Activated CD4-positive, alpha-beta T cell treated with anti-CD3 and anti-CD28 coated beads, Interleukin-2, amount 10 ng/mL, durations not matched to agents 24 days and 14 days (primary cell): ENCODE data around the gene KRTAP10-4. TPM values are rescaled to one million over a fixed set of nuclear protein-coding genes. Genes with fewer than 3 reads are reported as not detected.
"Not testable (repeated sequence)": the region's sequence is repeated elsewhere in the genome, so short reads cannot be mapped to it uniquely, and the experiment has no call there.

Source experiments
- DNase-seq: peaks from one replicate; pipeline ENCODE4 v3.0.0; 2022
- H3K27ac Mint-ChIP-seq: one replicate; pipeline ENCODE4 v1.8.0; 2022; ENCODE audit warnings: mild to moderate bottlenecking, mixed read lengths
- H3K27me3 Mint-ChIP-seq: one replicate; pipeline ENCODE4 v1.8.0; 2022; ENCODE audit warnings: mixed read lengths
- H3K36me3 Mint-ChIP-seq: one replicate; pipeline ENCODE4 v1.8.0; 2022; ENCODE audit warnings: low read depth, mild to moderate bottlenecking, mixed read lengths
- H3K4me1 Mint-ChIP-seq: one replicate; pipeline ENCODE4 v1.8.0; 2021; ENCODE audit warnings: mixed read lengths
- H3K4me3 Mint-ChIP-seq: one replicate; pipeline ENCODE4 v1.8.0; 2022; ENCODE audit warnings: mild to moderate bottlenecking, moderate library complexity, mixed read lengths
- H3K9me3 Mint-ChIP-seq: one replicate; pipeline ENCODE4 v1.8.0; 2021; ENCODE audit warnings: mixed read lengths
- intact Hi-C: fragments of 100-400 bp; cut with micrococcal nuclease; formaldehyde crosslinking; loops from one replicate; pipeline ENCODE4 v1.15.1; 2023
- total RNA-seq: library from RNA; stranded (reverse); gene quantifications from 2 replicates; pipeline ENCODE4 v1.2.3, GENCODE V29; 2022

KRTAP10-4 gene
- total RNA-seq, 1 donor from 2014 or later: not detected

DNA sequence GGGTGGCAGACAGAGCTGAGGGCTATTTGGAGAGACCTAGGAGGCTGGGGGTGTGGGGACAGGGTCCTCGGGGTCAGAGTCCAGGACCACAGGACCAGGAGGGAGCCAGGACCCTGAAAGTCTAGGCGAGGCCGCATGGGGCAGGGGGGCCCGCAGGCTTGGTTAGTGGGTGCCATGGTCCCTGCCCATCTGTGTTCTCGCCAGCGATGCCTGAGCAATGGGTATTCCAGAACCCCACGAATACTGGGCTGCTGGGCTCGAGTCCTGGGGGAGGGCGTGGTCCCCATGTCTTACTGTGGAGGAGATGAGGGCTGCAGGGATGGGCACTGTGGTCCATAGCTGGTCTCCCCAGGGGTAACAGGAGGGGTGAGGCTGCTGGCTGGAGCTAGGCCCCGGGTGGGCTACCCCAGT, 16.8 kb downstream of the KRTAP10-4 start:
- Mint-ChIP-seq H3K36me3 (no peaks in the 10 kb centered on the region), H3K4me3 (no peak overlapping the region), H3K27ac (no peak overlapping the region), H3K27me3 (peaks cover 27% of the 10 kb centered on the region), H3K4me1 (no peaks in the 10 kb centered on the region), H3K9me3 (peaks cover 4% of the 10 kb centered on the region)
- intact Hi-C loops: no loop called here
- no peak for DNase-seq

DNA sequence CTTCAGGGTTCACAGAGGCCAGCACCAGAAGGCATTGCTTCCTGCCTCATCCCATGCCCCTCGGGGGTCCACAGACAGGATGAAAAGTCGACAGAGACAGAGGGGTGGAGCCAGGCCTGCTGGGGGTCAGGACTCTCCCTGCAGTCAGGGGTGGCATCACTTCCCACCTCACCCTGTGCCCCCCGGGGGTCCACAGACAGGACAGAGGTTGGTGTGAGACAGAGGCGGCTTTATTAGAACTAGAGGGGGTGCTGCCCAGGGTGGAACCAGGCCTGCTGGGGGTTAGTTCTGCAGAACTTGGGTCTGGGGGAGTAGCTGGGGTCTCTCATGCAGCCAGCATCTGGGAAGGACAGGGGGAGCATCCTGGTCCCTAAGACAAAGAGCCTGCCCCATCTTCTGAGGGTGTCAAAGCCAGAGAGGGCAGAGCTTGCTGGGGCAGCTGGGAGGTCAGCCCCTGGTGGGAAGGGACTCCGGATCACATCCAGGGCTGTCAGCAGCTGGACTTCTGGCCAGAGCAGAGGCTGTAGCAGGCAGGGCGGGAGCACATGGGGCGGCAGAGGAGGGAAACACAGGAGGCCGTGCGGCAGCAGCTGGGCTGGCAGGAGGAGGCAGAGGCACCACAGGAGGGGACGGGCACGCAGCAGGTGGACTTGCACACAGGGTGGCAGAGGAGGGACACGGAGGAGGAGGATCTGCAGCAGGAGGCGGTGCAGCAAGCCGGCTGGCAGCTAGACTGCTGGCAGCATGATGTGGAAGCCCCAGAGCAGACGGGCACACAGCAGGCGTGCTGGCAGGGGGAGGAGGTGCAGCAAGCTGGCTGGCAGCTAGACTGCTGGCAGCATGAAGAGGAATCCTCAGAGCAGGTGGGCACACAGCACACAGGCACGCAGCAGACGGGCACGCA, 17.6 kb downstream of the KRTAP10-4 start:
- H3K4me3 Mint-ChIP-seq, DNase-seq, H3K27ac Mint-ChIP-seq, H3K36me3 Mint-ChIP-seq, H3K9me3 Mint-ChIP-seq, intact Hi-C loops, H3K4me1 Mint-ChIP-seq: not testable (repeated sequence)
- peaks cover 22% of the 10 kb centered on the region for H3K27me3 Mint-ChIP-seq

DNA sequence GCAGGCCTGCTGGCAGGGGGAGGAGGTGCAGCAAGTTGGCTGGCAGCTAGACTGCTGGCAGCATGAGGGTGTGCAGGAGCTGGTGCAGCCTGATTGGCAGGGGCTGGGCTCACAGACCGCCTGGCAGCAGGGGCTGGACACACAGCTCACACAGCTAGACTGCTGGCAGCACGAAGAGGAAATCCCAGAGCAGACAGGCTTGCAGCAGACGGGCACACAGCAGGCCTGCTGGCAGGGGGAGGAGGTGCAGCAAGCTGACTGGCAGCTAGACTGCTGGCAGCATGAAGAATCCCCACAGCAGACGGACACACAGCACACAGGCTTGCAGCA, 18.2 kb downstream of the KRTAP10-4 start:
- H3K27ac Mint-ChIP-seq, DNase-seq, H3K4me3 Mint-ChIP-seq, H3K9me3 Mint-ChIP-seq, intact Hi-C loops, H3K4me1 Mint-ChIP-seq, H3K36me3 Mint-ChIP-seq: not testable (repeated sequence)
- H3K27me3 Mint-ChIP-seq: peaks cover 19% of the 10 kb centered on the region

DNA sequence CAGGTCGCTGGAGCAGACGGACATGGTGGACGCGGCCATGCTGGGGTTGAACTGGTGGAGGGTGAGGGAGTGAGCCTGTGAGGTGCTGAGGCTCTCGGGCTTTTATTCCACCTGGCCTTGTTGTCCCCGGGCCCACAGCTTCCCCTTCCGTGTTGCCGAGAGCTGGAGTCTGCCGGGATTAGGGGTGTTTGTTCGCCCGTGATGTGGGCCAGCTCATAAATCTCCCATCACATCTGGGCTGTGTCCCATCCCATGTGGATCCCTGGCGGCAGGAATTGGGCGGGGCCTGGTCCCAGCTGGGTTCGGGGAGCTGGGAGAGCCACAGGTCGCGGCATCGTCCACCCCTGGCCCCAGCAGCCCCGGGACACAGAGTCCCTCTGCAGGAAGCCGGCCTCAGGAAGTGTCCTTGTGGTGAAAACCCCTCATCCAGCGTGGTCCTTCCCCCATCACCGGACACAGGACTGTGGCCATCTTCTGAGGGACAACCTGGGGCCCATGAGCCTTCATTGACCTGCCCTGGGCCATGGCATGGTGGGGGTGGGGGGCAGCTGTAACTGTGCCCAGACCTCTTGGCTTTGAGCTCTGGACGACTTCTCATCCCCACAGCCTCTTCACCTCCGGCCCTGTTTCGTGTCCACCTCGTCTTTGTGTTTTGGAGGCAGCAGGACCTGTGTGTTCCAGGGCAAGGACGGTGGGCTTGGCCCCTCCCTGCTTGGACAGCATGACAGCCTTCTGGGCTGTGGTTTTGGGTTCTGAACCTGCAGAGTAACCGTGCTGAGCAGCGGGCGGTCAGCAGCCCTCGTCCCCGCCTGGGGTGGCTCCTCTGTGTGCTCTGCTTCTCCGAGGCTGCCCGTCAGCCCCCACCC, 19.1 kb downstream of the KRTAP10-4 start, which contains the start of gene KRTAP10-6:
Gene KRTAP10-6 (minus strand): TSS at position 60 of the 866 bp plus-strand sequence. CDS start 21 bp downstream, at position 39.
- Mint-ChIP-seq H3K27me3 (peaks cover 11% of the 10 kb centered on the region), H3K9me3 (no peaks in the 10 kb centered on the region), H3K4me1 (no peaks in the 10 kb centered on the region), H3K36me3 (no peaks in the 10 kb centered on the region), H3K4me3 (no peak within 1 kb of the TSS), H3K27ac (no peak within 1 kb of the TSS)
- intact Hi-C loops: no loop called here
- no peak for DNase-seq

DNA sequence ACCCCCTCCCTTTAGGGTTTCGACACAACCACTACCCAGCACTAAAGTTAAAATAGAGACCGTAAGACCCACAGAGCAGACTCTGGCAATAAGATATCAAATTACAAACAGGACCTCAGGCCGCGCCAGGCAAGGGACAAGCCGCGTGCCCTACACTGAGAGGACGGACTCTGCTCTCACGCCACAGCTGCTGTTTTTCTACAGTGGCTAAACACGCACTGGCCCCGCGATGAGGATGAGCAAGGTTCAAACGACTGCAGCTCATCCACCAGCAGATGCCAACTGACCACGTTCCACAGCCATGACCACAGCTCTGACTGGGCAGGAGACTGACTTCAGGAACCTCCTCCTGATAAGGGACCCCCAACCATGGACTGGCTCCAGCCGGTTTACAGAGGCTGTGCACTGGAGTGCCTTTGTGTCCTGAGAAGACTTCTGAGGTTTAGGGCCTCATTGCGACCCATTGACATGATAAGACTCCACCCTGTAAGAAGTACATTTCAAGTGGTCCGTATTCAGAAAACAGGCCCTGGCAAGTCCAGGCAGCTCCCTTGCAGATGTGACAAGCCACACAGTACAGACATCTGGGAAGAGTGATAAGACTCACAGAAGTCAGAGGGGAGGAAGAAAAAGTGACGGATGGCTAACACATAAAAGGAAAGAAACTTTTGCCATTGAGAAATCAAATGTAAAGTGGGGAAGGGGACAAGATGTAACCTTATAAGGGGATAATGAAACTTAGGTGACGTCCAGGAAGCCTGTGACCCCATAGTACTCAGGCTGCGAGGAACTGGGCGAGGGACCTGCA, 20.3 kb downstream of the KRTAP10-4 start:
- Mint-ChIP-seq H3K4me3 (no peak overlapping the region), H3K27me3 (peaks cover 7% of the 10 kb centered on the region), H3K9me3 (no peaks in the 10 kb centered on the region), H3K27ac (no peak overlapping the region), H3K36me3 (no peaks in the 10 kb centered on the region), H3K4me1 (no peaks in the 10 kb centered on the region)
- intact Hi-C loops: no loop called here
- DNase-seq: no peak

DNA sequence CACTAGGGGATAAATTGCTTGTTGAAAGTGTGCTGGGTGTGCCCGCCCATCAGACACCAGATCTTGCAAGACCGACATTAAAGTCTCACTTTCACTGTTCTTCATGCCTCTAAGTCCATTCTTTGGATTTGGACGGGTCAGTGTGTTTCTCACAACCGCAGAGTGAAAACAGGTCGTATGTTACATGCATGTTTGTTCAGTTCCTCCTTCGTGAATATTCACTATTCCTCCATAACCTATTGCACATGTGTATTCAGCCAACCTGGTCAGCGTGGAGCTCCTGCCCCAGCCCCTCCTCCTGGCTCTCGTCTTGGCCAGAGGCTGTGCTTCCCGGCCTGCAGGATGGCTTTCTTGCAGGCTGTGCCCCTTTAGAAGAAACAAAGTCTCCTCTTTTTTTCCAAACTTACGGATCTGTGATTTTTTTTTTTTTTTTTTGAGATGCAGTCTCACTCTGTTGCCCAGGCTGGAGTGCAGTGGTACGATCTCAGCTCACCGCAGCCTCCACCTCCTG, 20.9 kb downstream of the KRTAP10-4 start:
- no peaks in the 10 kb centered on the region for H3K4me1 Mint-ChIP-seq
- no peak overlapping the region for H3K27ac Mint-ChIP-seq
- H3K9me3 Mint-ChIP-seq: no peaks in the 10 kb centered on the region
- intact Hi-C loops: no loop called here
- H3K27me3 Mint-ChIP-seq: peaks cover 7% of the 10 kb centered on the region
- H3K4me3 Mint-ChIP-seq: no peak overlapping the region
- DNase-seq: no peak
- H3K36me3 Mint-ChIP-seq: no peaks in the 10 kb centered on the region

GRCh38 chr21:44595524-44595923, 22.0 kb downstream of the KRTAP10-4 start:
- Mint-ChIP-seq H3K9me3 (no peaks in the 10 kb centered on the region), H3K36me3 (no peaks in the 10 kb centered on the region), H3K27ac (no peak overlapping the region), H3K4me1 (no peaks in the 10 kb centered on the region), H3K27me3 (peaks cover 7% of the 10 kb centered on the region), H3K4me3 (no peak overlapping the region)
- no peak for DNase-seq
- intact Hi-C loops: no loop called here

DNA sequence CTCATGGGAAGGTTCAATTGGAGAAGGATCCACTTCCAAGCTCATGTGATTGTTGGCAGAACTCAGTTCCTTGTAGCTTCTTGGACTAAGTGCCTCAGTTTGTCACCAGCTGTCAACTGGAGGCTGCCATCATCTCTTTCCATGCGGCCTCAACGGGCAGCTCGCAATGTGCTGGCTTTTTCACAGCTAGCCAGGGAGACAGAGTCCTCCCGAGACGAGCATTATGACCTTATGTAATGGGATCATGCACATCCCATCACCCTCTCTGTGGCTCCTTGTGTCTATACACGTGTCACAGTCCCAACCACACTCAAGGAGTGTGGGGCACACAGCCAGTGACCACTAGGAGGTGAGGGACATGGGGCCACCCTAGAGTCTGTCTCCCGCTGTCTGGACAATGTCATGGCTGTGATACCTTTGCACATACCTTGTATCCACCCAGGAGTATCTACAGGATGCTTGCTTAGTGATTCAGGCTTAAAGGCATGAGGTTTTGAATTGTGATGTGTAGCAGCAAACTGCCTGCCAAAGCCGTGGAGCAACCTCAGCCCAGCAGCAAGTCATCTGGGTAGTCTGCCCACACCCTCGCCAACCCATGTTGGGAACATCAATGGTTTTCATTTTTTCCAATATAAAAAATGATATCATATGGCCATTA, 22.7 kb downstream of the KRTAP10-4 start:
- intact Hi-C loops: no loop called here
- Mint-ChIP-seq H3K27me3 (peaks cover 7% of the 10 kb centered on the region), H3K9me3 (no peaks in the 10 kb centered on the region), H3K4me1 (no peaks in the 10 kb centered on the region), H3K36me3 (no peaks in the 10 kb centered on the region), H3K4me3 (no peak overlapping the region), H3K27ac (no peak overlapping the region)
- DNase-seq: no peak

DNA sequence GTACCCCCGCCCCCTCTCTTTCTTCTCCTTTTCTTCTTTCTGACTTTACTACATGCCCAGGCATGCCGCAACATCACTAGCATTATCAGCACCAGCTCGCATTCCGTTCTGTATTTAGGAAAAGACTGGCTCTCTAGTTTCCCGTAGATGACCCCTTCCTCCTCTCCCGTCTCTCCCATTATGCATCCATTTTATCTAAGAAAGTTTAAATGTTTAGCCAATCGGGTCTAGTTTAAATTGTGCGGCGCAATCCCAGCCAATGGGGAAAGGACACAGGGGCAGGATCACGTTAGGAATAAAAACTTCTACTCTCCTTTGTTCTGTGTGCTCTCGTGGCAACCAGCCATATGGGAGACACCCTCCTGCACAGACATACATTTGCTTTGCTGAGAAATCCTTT, 24.5 kb downstream of the KRTAP10-4 start:
- Mint-ChIP-seq H3K36me3 (no peaks in the 10 kb centered on the region), H3K27ac (no peak overlapping the region), H3K9me3 (no peaks in the 10 kb centered on the region), H3K4me1 (no peaks in the 10 kb centered on the region), H3K27me3 (peaks cover 7% of the 10 kb centered on the region), H3K4me3 (no peak overlapping the region)
- intact Hi-C loops: no loop called here
- DNase-seq: no peak

DNA sequence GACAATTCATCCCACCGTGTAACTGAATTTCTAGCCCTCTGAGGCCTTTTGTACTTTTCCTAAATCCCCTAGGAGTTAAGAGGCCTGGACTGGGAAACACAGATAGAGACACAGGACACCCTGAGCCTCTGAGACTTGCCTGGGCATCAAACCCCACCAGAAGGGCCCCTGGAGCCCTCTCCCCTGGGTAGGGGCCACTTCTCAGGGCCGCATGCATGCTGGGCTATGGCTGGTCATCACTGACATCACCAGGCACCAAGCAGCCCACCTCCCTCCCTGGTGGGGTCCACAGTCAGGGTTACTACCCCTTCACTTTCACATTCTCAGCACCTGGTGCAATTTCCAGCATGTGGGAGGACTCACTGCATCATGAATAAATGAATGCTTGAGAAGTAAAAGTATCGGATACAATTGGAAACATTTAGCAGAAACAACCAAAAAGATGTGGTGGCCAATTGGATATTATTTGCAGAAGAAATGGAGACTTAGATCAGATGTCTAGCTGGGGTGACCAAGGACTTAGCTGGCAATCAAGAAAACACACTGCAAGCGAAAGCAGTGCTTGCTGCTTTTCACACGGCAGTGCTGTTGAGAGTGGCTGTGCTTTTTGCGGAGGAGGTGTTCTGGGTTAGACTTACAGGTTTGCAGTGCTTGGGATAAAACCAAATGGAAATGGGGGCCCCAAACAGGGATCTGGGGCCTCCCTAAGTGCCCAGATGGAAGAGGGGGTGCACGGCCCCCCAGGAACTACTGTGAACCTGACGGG, 25.9 kb downstream of the KRTAP10-4 start:
- Mint-ChIP-seq H3K4me3 (no peak overlapping the region), H3K27me3 (peaks cover 11% of the 10 kb centered on the region), H3K27ac (no peak overlapping the region), H3K36me3 (no peaks in the 10 kb centered on the region), H3K4me1 (no peaks in the 10 kb centered on the region), H3K9me3 (no peaks in the 10 kb centered on the region)
- DNase-seq: no peak
- intact Hi-C loops: no loop called here

DNA sequence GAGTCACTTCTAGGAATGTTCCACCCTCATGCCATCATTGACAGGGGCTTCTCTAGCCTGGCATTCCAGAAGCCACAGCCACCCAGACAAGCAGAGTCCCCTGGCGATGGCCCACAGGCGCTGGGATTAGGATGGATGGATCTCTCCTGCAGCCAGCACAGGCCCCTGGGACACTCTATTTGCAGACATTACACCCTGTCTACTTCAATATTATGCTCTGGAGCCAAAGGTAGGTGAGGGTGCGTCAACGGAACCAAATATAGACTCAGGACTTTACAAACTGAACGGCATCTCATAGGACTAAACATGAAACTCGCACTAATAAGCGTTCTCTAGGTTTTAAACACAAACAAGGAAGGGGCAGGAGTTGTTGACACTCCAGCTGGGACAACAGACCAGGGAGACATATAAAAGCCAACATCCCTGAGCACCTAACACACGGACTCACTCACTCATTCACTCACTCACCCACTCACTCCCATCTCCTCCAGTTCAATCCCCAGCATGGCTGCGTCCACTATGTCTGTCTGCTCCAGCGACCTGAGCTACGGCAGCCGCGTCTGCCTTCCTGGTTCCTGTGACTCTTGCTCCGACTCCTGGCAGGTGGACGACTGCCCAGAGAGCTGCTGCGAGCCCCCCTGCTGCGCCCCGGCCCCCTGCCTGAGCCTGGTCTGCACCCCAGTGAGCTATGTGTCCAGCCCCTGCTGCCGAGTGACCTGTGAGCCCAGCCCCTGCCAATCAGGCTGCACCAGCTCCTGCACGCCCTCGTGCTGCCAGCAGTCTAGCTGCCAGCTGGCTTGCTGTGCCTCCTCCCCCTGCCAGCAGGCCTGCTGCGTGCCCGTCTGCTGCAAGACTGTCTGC, 26.8 kb downstream of the KRTAP10-4 start, which contains the start of gene KRTAP10-7:
Gene KRTAP10-7 (plus strand): TSS at position 480 of the 861 bp plus-strand sequence. CDS start 25 bp downstream, at position 505.
- H3K27ac Mint-ChIP-seq, H3K9me3 Mint-ChIP-seq, intact Hi-C loops, H3K4me1 Mint-ChIP-seq, H3K4me3 Mint-ChIP-seq, H3K36me3 Mint-ChIP-seq, DNase-seq: not testable (repeated sequence)
- peaks cover 20% of the 10 kb centered on the region for H3K27me3 Mint-ChIP-seq

DNA sequence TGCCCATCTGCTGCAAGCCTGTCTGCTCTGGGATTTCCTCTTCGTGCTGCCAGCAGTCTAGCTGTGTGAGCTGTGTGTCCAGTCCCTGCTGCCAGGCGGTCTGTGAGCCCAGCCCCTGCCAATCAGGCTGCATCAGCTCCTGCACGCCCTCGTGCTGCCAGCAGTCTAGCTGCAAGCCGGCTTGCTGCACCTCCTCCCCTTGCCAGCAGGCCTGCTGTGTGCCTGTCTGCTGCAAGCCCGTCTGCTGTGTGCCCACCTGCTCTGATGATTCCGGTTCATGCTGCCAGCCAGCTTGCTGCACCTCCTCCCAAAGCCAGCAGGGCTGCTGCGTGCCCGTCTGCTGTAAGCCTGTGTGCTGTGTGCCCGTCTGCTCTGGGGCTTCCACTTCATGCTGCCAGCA, 27.6 kb downstream of the KRTAP10-4 start:
- H3K9me3 Mint-ChIP-seq, H3K4me1 Mint-ChIP-seq, H3K4me3 Mint-ChIP-seq, DNase-seq, H3K36me3 Mint-ChIP-seq, intact Hi-C loops, H3K27ac Mint-ChIP-seq: not testable (repeated sequence)
- H3K27me3 Mint-ChIP-seq: peaks cover 25% of the 10 kb centered on the region
